HEK293T (cell line): ENCODE data around the gene PHKB.

ENCODE experiments used
- CTCF ChIA-PET: fragments of 350-600 bp; formaldehyde crosslinking; extraction: SDS; loops from one replicate; lab custom pipeline; 2021; ENCODE audit warnings: antibody characterized with exemption, inconsistent platforms; lab: Yijun Ruan, JAX
- POLR2A ChIA-PET: fragments of 350-600 bp; formaldehyde crosslinking; extraction: SDS; loops from one replicate; lab custom pipeline; 2020; ENCODE audit warnings: antibody characterized with exemption, inconsistent platforms; lab: Yijun Ruan, JAX
- DNase-seq: peaks from one replicate; pipeline ENCODE4 v3.0.0; 2012; ENCODE audit warnings: mixed read lengths; ENCODE audit errors: extremely low spot score
- ARNT ChIP-seq: fragments of 450-650 bp; IDR thresholded peaks from 2 replicates; pipeline ENCODE4 v1.6.1; 2017; ENCODE audit warnings: mild to moderate bottlenecking
- BHLHE40 ChIP-seq: fragments of 450-650 bp; IDR thresholded peaks from 2 replicates; pipeline ENCODE4 v1.6.1; 2016; ENCODE audit warnings: mild to moderate bottlenecking, moderate library complexity, borderline replicate concordance
- CTBP1 ChIP-seq: fragments of 450-650 bp; IDR thresholded peaks from 2 replicates; pipeline ENCODE4 v1.6.1; 2016; ENCODE audit warnings: borderline replicate concordance
- ELF4 ChIP-seq: fragments of 450-650 bp; IDR thresholded peaks from 2 replicates; pipeline ENCODE4 v1.6.1; 2017; ENCODE audit warnings: antibody characterized with exemption
- FOXA1 ChIP-seq: fragments of 450-650 bp; IDR thresholded peaks from 2 replicates; pipeline ENCODE4 v1.6.1; 2016; ENCODE audit warnings: mild to moderate bottlenecking
- FOXK2 ChIP-seq: fragments of 450-650 bp; IDR thresholded peaks from 2 replicates; pipeline ENCODE4 v1.6.1; 2016; ENCODE audit warnings: mild to moderate bottlenecking
- FOXM1 ChIP-seq: fragments of 450-650 bp; IDR thresholded peaks from 2 replicates; pipeline ENCODE4 v1.6.1; 2017; ENCODE audit warnings: mild to moderate bottlenecking, borderline replicate concordance
- HDGF ChIP-seq: fragments of 450-650 bp; IDR thresholded peaks from 2 replicates; pipeline ENCODE4 v1.6.1; 2017; ENCODE audit warnings: antibody characterized with exemption, borderline replicate concordance
- L3MBTL2 ChIP-seq: fragments of 450-650 bp; conservative IDR thresholded peaks from 2 replicates; pipeline ENCODE4 v1.6.1; 2016; ENCODE audit warnings: mild to moderate bottlenecking
- LEF1 ChIP-seq: fragments of 450-650 bp; IDR thresholded peaks from 2 replicates; pipeline ENCODE4 v1.6.1; 2017; ENCODE audit warnings: mild to moderate bottlenecking, borderline replicate concordance
- NFRKB ChIP-seq: fragments of 450-650 bp; IDR thresholded peaks from 2 replicates; pipeline ENCODE4 v1.6.1; 2016; ENCODE audit warnings: mild to moderate bottlenecking, moderate library complexity
- SP1 ChIP-seq: fragments of 450-650 bp; IDR thresholded peaks from 2 replicates; pipeline ENCODE4 v1.6.1; 2017
- SUZ12 ChIP-seq: fragments of 450-650 bp; IDR thresholded peaks from 2 replicates; pipeline ENCODE4 v1.6.1; 2016; ENCODE audit warnings: mild to moderate bottlenecking
- TARDBP ChIP-seq: fragments of 450-650 bp; IDR thresholded peaks from 2 replicates; pipeline ENCODE4 v1.6.1; 2016
- ZNF384 ChIP-seq: fragments of 450-650 bp; IDR thresholded peaks from 2 replicates; pipeline ENCODE4 v1.6.1; 2016
- TF ChIP-seq, protein P1 (sequence below): fragments of 450-650 bp; IDR thresholded peaks from 2 replicates; pipeline ENCODE4 v1.6.1; 2016

PHKB gene

DNA sequence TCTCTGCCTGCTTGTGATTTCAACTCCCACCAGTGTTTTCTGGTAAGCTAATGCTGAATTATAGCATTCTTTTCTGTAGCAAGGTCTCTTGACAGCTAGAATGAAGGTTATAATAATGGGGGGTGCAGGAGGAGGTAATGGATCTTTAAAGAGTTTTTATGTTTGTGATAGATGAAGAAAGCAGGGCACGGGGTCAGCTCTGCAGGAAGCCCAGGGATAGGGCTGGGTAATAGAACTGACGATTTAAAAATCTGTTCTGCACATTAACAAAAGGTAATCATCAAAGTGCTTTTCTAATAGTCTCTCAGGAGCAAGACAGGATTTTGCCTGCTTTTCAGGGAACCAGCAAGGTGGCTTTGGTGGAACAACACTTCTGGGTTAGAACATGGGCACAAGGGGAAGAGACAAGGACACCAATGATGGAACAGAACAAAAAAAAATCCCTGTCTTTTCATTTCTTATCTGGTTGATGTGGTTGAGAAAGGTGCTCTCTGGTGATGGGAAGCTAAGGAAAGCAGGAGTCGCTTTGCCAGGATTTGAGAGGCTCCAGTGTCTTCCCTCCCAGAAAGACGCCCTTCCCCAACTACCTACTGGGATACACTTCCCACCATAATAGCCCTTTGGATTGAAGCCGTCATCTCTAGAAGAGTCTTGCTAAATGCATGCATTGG lies 263.1 kb downstream of the PHKB start:
- DNase-seq, result no peak
- POLR2A ChIA-PET, result no interaction called here
- no peak for TF ChIP-seq L3MBTL2
- CTCF ChIA-PET, result no interaction called here

DNA sequence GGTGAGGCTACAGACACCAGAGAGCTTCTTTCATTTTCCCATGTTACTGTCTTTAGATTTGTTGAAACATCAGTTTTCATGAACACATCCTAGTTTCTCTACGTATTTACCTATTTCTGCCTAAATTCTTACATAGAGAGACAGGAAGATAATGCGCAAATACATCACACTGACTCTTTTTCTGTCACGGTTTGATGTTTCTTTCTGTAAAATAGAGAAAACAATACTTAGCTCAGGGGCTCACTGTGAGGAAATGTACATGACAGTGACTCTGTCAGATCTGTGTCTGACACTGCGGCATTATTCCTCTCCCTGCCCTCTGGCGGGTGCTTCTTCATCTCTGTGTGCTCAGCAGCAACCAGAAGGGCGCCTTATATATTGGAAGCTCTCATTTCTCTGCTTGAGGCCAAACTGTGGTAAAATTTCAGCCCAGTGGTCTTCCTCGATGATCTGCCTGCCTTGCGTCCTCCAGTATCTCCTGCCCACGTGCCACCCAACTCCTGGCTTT lies 264.1 kb downstream of the PHKB start:
- ChIA-PET CTCF (no interaction called here), POLR2A (no interaction called here)
- DNase-seq, result no peak
- TF ChIP-seq FOXK2 (no peak), BHLHE40 (no peak), ARNT (no peak), ZNF384 (no peak), L3MBTL2 (no peak), FOXA1 (no peak), FOXM1 (no peak), ELF4 (no peak), SUZ12 (no peak), HDGF (no peak), CTBP1 (no peak), TARDBP (no peak)
- TF ChIP-seq, protein P1, sequence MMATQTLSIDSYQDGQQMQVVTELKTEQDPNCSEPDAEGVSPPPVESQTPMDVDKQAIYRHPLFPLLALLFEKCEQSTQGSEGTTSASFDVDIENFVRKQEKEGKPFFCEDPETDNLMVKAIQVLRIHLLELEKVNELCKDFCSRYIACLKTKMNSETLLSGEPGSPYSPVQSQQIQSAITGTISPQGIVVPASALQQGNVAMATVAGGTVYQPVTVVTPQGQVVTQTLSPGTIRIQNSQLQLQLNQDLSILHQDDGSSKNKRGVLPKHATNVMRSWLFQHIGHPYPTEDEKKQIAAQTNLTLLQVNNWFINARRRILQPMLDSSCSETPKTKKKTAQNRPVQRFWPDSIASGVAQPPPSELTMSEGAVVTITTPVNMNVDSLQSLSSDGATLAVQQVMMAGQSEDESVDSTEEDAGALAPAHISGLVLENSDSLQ, result no peak

DNA sequence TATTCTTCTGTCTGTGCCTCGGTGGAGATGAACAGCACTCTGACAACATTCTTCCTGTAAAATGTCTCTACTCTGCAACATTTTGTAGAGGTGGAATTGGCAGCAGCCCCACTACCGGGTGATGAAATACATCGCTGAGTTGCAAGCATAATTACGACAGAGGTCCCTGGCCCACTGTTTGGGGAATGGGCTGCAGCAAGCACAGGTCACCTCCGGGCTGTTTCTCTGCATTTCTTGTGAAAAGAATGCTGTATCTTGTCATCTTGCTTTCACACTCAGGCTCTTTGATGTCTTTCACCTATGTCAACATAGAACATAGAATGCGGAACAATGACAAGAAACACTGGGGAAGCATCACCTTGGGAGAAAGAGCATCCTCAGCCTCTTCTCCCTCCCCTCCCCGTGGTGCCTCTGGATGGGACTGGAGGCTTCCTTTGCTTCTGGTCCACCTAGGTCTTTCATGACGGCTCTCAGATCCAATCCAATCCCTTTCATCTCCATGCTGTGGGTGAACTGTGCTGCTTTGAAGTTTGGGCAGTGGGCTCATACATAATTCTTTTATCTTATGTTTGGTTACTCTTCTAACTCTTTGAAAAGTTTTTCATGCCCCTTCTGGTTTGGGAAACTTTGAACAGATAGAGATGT lies 265.0 kb downstream of the PHKB start:
- ChIA-PET CTCF (no interaction called here), POLR2A (no interaction called here)
- TF ChIP-seq CTBP1, result no peak
- TF ChIP-seq FOXM1, result no peak
- no peak for TF ChIP-seq FOXA1
- TF ChIP-seq LEF1, result no peak
- TF ChIP-seq L3MBTL2, result no peak
- TF ChIP-seq, protein P1, result no peak
- TF ChIP-seq ZNF384, result no peak
- no peak for TF ChIP-seq SP1
- no peak for TF ChIP-seq FOXK2
- TF ChIP-seq TARDBP, result no peak
- no peak for TF ChIP-seq BHLHE40
- no peak for DNase-seq

DNA sequence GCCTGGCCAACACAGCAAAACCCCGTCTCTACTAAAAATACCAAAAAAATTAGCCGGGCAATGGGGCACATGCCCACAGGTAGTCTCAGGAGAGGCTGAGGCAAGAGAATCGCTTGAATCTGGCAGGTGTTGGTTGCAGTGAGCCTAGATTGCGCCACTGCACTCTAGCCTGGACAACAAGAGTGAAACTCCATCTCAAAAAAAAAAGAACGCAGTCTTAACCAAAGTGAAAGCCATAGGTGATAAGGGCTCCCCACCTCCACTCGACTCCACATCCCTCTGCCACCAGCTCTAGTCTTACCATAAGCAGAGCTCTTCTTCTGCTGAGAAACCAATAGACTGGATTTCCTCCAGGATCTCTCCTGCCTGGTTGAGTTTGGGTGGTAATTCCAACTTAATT lies 266.0 kb downstream of the PHKB start:
- POLR2A ChIA-PET, result no interaction called here
- CTCF ChIA-PET, result no interaction called here
- TF ChIP-seq LEF1, result no peak
- TF ChIP-seq FOXM1, result no peak
- TF ChIP-seq SP1, result no peak
- no peak for TF ChIP-seq CTBP1
- no peak for TF ChIP-seq HDGF
- DNase-seq, result no peak

DNA sequence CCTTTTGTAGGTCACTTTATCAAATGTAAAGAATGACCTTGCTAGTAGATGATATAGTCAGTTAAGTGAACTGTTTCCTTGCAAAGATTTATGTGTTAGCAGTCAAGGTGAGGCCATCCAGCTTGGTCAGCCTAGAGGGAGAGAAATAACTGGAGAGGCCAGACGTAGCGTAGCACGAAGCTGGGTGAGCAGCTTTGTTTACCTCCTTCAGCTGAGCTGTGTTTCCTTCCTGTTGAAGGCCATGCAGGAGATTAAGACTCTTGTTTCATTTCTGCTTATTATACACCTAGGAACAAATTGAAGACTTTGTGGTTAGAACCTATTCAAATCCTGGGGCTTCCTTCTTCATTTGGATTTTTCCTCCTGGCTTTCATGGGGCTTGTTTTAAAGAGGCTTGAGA lies 267.1 kb downstream of the PHKB start:
- no peak for DNase-seq
- ChIA-PET POLR2A (no interaction called here), CTCF (no interaction called here)
- TF ChIP-seq ARNT, result no peak
- TF ChIP-seq TARDBP, result no peak
- TF ChIP-seq, protein P1, result no peak
- no peak for TF ChIP-seq BHLHE40
- TF ChIP-seq SUZ12, result no peak
- no peak for TF ChIP-seq NFRKB
- TF ChIP-seq FOXK2, result no peak
- no peak for TF ChIP-seq FOXM1
- no peak for TF ChIP-seq LEF1
- TF ChIP-seq L3MBTL2, result no peak
- TF ChIP-seq ELF4, result no peak
- no peak for TF ChIP-seq FOXA1
- TF ChIP-seq CTBP1, result no peak
- TF ChIP-seq SP1, result no peak
- TF ChIP-seq HDGF, result no peak
- TF ChIP-seq ZNF384, result no peak

DNA sequence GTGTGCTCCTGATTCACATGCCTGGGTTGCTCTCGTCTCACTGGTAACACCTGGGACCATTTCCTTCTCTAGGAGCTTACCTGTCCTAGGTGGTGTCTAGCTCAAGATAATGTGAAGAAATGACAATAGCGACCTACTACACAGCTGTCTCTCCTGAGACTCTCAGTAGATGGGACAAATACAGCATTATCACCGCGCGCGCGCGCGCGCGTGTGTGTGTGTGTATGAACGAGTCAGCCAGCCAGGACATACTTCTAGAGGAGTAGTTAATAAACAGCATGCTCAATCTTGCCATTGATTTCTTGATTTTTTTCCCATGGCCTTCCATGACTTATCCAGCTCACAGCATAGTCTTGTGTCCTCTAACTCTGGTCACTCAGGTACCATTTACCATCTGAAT lies 268.6 kb downstream of the PHKB start:
- no peak for TF ChIP-seq ELF4
- CTCF ChIA-PET, result no interaction called here
- POLR2A ChIA-PET, result no interaction called here
- no peak for DNase-seq

DNA sequence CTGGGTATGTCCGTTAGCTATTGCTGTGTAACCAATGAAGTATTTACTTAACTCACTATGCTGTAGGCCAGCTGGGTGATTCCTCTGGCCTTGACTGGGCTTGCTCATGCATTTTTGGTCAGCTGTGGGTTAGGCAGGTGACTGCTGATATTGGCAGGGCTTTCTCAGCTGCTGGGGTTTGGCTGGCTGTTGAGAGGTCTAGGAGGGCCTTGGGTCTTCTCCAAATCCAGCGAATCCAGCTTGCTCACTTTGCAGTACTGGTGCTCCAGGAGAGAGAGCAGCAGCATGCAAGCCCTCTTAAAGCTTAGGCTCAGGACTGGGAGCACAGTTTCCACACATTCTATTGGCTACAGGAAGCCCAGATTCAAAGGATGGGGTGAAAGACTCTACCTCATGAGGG lies 270.1 kb downstream of the PHKB start:
- no peak for DNase-seq
- ChIA-PET CTCF (no interaction called here), POLR2A (no interaction called here)
- no peak for TF ChIP-seq ELF4
- TF ChIP-seq FOXK2, result no peak
- no peak for TF ChIP-seq BHLHE40
- TF ChIP-seq LEF1, result no peak
- TF ChIP-seq CTBP1, result no peak
- TF ChIP-seq L3MBTL2, result no peak
- no peak for TF ChIP-seq FOXA1
- TF ChIP-seq, protein P1, result no peak
- TF ChIP-seq ARNT, result no peak
- no peak for TF ChIP-seq NFRKB
- no peak for TF ChIP-seq SUZ12
- TF ChIP-seq TARDBP, result no peak
- no peak for TF ChIP-seq FOXM1
- no peak for TF ChIP-seq SP1
- no peak for TF ChIP-seq HDGF
- TF ChIP-seq ZNF384, result no peak
